Measurements from ENCODE around the gene CRTC1. TPM values are rescaled to one million over a fixed set of nuclear protein-coding genes. Genes with fewer than 3 reads are reported as not detected.
A peak's percentile ranks its signal among the peaks of the same experiment; 100 is the strongest.

Gene CRTC1
- total RNA-seq, 1 donor from 2014 or later = 7.2 TPM

- H3K27me3 Mint-ChIP-seq = no peaks in the 10 kb centered on the region
- DNase-seq = no peak
- H3K9me3 Mint-ChIP-seq = no peaks in the 10 kb centered on the region
- no peak overlapping the region for H3K27ac Mint-ChIP-seq
- H3K36me3 Mint-ChIP-seq (ENCODE audit: low read depth) = peaks cover 5% of the 10 kb centered on the region
- intact Hi-C loops (cut with micrococcal nuclease) = no loop called here
- H3K4me1 Mint-ChIP-seq = peaks cover 3% of the 10 kb centered on the region
- H3K4me3 Mint-ChIP-seq = no peak overlapping the region
These were observed 36.1 kb upstream of the CRTC1 start for GRCh38 chr19:18647371-18647767.

- no peak overlapping the region for H3K4me3 Mint-ChIP-seq
- H3K27ac Mint-ChIP-seq = no peak overlapping the region
These were observed 35.7 kb upstream of the CRTC1 start for GRCh38 chr19:18647807-18648206.

GRCh38 chr19:18648973-18649315 is 34.5 kb upstream of the CRTC1 start:
- DNase-seq = no peak
- intact Hi-C loops (cut with micrococcal nuclease) = no loop called here
- no peak overlapping the region for H3K4me3 Mint-ChIP-seq
- H3K9me3 Mint-ChIP-seq = no peaks in the 10 kb centered on the region
- H3K27ac Mint-ChIP-seq = no peak overlapping the region
- peaks cover 2% of the 10 kb centered on the region for H3K36me3 Mint-ChIP-seq (ENCODE audit: low read depth)
- no peaks in the 10 kb centered on the region for H3K27me3 Mint-ChIP-seq
- H3K4me1 Mint-ChIP-seq = peaks cover 3% of the 10 kb centered on the region

More at GRCh38 chr19:18647807-18648206, 35.7 kb upstream of the CRTC1 start:
- no peaks in the 10 kb centered on the region for H3K27me3 Mint-ChIP-seq
- intact Hi-C loops (cut with micrococcal nuclease) = no loop called here
- peaks cover 5% of the 10 kb centered on the region for H3K36me3 Mint-ChIP-seq (ENCODE audit: low read depth)
- H3K9me3 Mint-ChIP-seq = no peaks in the 10 kb centered on the region
- DNase-seq = no peak
- H3K4me1 Mint-ChIP-seq = peaks cover 3% of the 10 kb centered on the region

- intact Hi-C loops (cut with micrococcal nuclease) = no loop called here
- Mint-ChIP-seq H3K36me3 (ENCODE audit: low read depth) (peaks cover 1% of the 10 kb centered on the region), H3K9me3 (peaks cover 5% of the 10 kb centered on the region), H3K27me3 (no peaks in the 10 kb centered on the region), H3K27ac (no peak overlapping the region), H3K4me1 (no peaks in the 10 kb centered on the region), H3K4me3 (no peak overlapping the region)
- no peak for DNase-seq
These were observed 34.0 kb upstream of the CRTC1 start for GRCh38 chr19:18649371-18650020.

- Mint-ChIP-seq H3K4me1 (no peaks in the 10 kb centered on the region), H3K36me3 (ENCODE audit: low read depth) (peaks cover 1% of the 10 kb centered on the region)
These were observed 33.5 kb upstream of the CRTC1 start for GRCh38 chr19:18650021-18650390.

GRCh38 chr19:18650468-18651041 is 32.9 kb upstream of the CRTC1 start:
- no peak overlapping the region for H3K4me3 Mint-ChIP-seq
- no peaks in the 10 kb centered on the region for H3K4me1 Mint-ChIP-seq
- H3K27ac Mint-ChIP-seq = no peak overlapping the region
- peaks cover 5% of the 10 kb centered on the region for H3K9me3 Mint-ChIP-seq
- no peak for DNase-seq
- no peaks in the 10 kb centered on the region for H3K27me3 Mint-ChIP-seq
- peaks cover 1% of the 10 kb centered on the region for H3K36me3 Mint-ChIP-seq (ENCODE audit: low read depth)
- intact Hi-C loops (cut with micrococcal nuclease) = no loop called here

More at GRCh38 chr19:18650021-18650390, 33.5 kb upstream of the CRTC1 start:
- Mint-ChIP-seq H3K27me3 (no peaks in the 10 kb centered on the region), H3K9me3 (peaks cover 5% of the 10 kb centered on the region), H3K4me3 (no peak overlapping the region), H3K27ac (no peak overlapping the region)
- intact Hi-C loops (cut with micrococcal nuclease) = no loop called here
- no peak for DNase-seq

GRCh38 chr19:18651300-18651699 is 32.2 kb upstream of the CRTC1 start:
- no peak for DNase-seq
- Mint-ChIP-seq H3K27me3 (no peaks in the 10 kb centered on the region), H3K4me1 (no peaks in the 10 kb centered on the region), H3K36me3 (ENCODE audit: low read depth) (peaks cover 1% of the 10 kb centered on the region), H3K9me3 (peaks cover 5% of the 10 kb centered on the region), H3K27ac (no peak overlapping the region), H3K4me3 (no peak overlapping the region)
- intact Hi-C loops (cut with micrococcal nuclease) = no loop called here

GRCh38 chr19:18651733-18652132 is 31.7 kb upstream of the CRTC1 start:
- Mint-ChIP-seq H3K36me3 (ENCODE audit: low read depth) (peaks cover 1% of the 10 kb centered on the region), H3K9me3 (peaks cover 5% of the 10 kb centered on the region), H3K27me3 (no peaks in the 10 kb centered on the region), H3K4me3 (no peak overlapping the region), H3K27ac (no peak overlapping the region), H3K4me1 (no peaks in the 10 kb centered on the region)
- no peak for DNase-seq
- intact Hi-C loops (cut with micrococcal nuclease) = no loop called here

GRCh38 chr19:18653853-18654252 is 29.6 kb upstream of the CRTC1 start:
- H3K9me3 Mint-ChIP-seq = peaks cover 5% of the 10 kb centered on the region
- peaks cover 1% of the 10 kb centered on the region for H3K36me3 Mint-ChIP-seq (ENCODE audit: low read depth)
- no peak overlapping the region for H3K27ac Mint-ChIP-seq
- no peak overlapping the region for H3K4me3 Mint-ChIP-seq
- peaks cover 3% of the 10 kb centered on the region for H3K4me1 Mint-ChIP-seq
- H3K27me3 Mint-ChIP-seq = no peaks in the 10 kb centered on the region
- intact Hi-C loops (cut with micrococcal nuclease) = no loop called here
- DNase-seq = no peak

- H3K4me3 Mint-ChIP-seq = no peak overlapping the region
- H3K27ac Mint-ChIP-seq = peak overlapping the region; percentile 18
- no peaks in the 10 kb centered on the region for H3K27me3 Mint-ChIP-seq
- H3K9me3 Mint-ChIP-seq = peaks cover 5% of the 10 kb centered on the region
- no peaks in the 10 kb centered on the region for H3K36me3 Mint-ChIP-seq (ENCODE audit: low read depth)
- intact Hi-C loops (cut with micrococcal nuclease) = no loop called here
- DNase-seq = no peak
- peaks cover 3% of the 10 kb centered on the region for H3K4me1 Mint-ChIP-seq
These were observed 29.0 kb upstream of the CRTC1 start for GRCh38 chr19:18654469-18654868.

GRCh38 chr19:18655173-18655844 is 28.2 kb upstream of the CRTC1 start:
- Mint-ChIP-seq H3K27me3 (no peaks in the 10 kb centered on the region), H3K4me3 (no peak overlapping the region), H3K36me3 (ENCODE audit: low read depth) (no peaks in the 10 kb centered on the region), H3K4me1 (peaks cover 3% of the 10 kb centered on the region), H3K27ac (no peak overlapping the region), H3K9me3 (peaks cover 5% of the 10 kb centered on the region)
- no peak for DNase-seq
- intact Hi-C loops (cut with micrococcal nuclease) = no loop called here

- Mint-ChIP-seq H3K9me3 (peaks cover 5% of the 10 kb centered on the region), H3K4me3 (no peak overlapping the region), H3K27ac (no peak overlapping the region), H3K27me3 (no peaks in the 10 kb centered on the region), H3K36me3 (ENCODE audit: low read depth) (no peaks in the 10 kb centered on the region), H3K4me1 (peaks cover 3% of the 10 kb centered on the region)
- DNase-seq = no peak
- intact Hi-C loops (cut with micrococcal nuclease) = no loop called here
These were observed 27.0 kb upstream of the CRTC1 start for GRCh38 chr19:18656337-18657086.

- intact Hi-C loops (cut with micrococcal nuclease) = no loop called here
- Mint-ChIP-seq H3K27ac (no peak overlapping the region), H3K4me3 (no peak overlapping the region), H3K36me3 (ENCODE audit: low read depth) (no peaks in the 10 kb centered on the region), H3K9me3 (peaks cover 5% of the 10 kb centered on the region), H3K4me1 (peaks cover 3% of the 10 kb centered on the region), H3K27me3 (no peaks in the 10 kb centered on the region)
- no peak for DNase-seq
These were observed 25.7 kb upstream of the CRTC1 start for GRCh38 chr19:18657590-18658365.
